Calu3 (cell line): ENCODE data around the gene DPRX. TPM values are rescaled to one million over a fixed set of nuclear protein-coding genes. Genes with fewer than 3 reads are reported as not detected.

Experiments
- BruUV-seq: library from RNA; stranded (reverse); fragments of 400-500 nt; replicated peaks from 2 replicates; lab custom pipeline; 2021; lab: Mats Ljungman, UMichigan
- CTCF ChIA-PET: fragments of 300-600 bp; sonication (Branson Sonifier 250); formaldehyde crosslinking; loops from one replicate; lab custom pipeline; 2022; ENCODE audit warnings: antibody characterized with exemption; lab: Charles Lee
- DNase-seq: peaks from one replicate; pipeline ENCODE4 v3.0.0; 2022
- H3K27ac Mint-ChIP-seq: one replicate; pipeline ENCODE4 v1.8.0; 2022; ENCODE audit warnings: mixed read lengths; ENCODE audit not compliant: unreplicated experiment
- H3K27me3 Mint-ChIP-seq: one replicate; pipeline ENCODE4 v1.8.0; 2022; ENCODE audit warnings: mixed read lengths; ENCODE audit not compliant: unreplicated experiment
- H3K36me3 Mint-ChIP-seq: one replicate; pipeline ENCODE4 v1.8.0; 2022; ENCODE audit warnings: mild to moderate bottlenecking, moderate library complexity, mixed read lengths; ENCODE audit not compliant: insufficient read depth, unreplicated experiment
- H3K4me1 Mint-ChIP-seq: one replicate; pipeline ENCODE4 v1.8.0; 2022; ENCODE audit warnings: mild to moderate bottlenecking, low read depth, mixed read lengths; ENCODE audit not compliant: unreplicated experiment
- H3K4me3 Mint-ChIP-seq: one replicate; pipeline ENCODE4 v1.8.0; 2022; ENCODE audit warnings: mild to moderate bottlenecking, low read depth, moderate library complexity, mixed read lengths; ENCODE audit not compliant: unreplicated experiment
- H3K9me3 Mint-ChIP-seq: one replicate; pipeline ENCODE4 v1.8.0; 2022; ENCODE audit warnings: low read depth, mixed read lengths; ENCODE audit not compliant: unreplicated experiment
- CTCF ChIP-seq: fragments of 200-600 bp; IDR thresholded peaks from one replicate; pipeline ENCODE4 v1.8.0; 2022; ENCODE audit warnings: antibody characterized with exemption; ENCODE audit not compliant: unreplicated experiment
- intact Hi-C: fragments of 100-400 bp; cut with micrococcal nuclease; formaldehyde crosslinking; loops from one replicate; pipeline ENCODE4 v1.10.0; 2022; ENCODE audit not compliant: unreplicated experiment
- total RNA-seq: library from RNA; stranded (reverse); gene quantifications from 2 replicates; pipeline ENCODE4 v1.2.3, GENCODE V29; 2022

The DPRX gene
- total RNA-seq, 1 experiment from 2014 or later: not detected

- CTCF ChIA-PET: no interaction called here
- Mint-ChIP-seq H3K27me3 (no peaks in the 10 kb centered on the region), H3K4me3 (no peak overlapping the region), H3K9me3 (peaks cover 24% of the 10 kb centered on the region), H3K4me1 (no peaks in the 10 kb centered on the region), H3K36me3 (peaks cover 7% of the 10 kb centered on the region), H3K27ac (no peak overlapping the region)
- intact Hi-C loops: no loop called here
- no TSS peak for BruUV-seq
- no peak for TF ChIP-seq CTCF
- DNase-seq: no peak
Observed at GRCh38 chr19:53646144-53646543, 14.3 kb downstream of the DPRX start.

- BruUV-seq: no TSS peak
- no peak for TF ChIP-seq CTCF
- no peaks in the 10 kb centered on the region for H3K27me3 Mint-ChIP-seq
- H3K4me1 Mint-ChIP-seq: no peaks in the 10 kb centered on the region
- intact Hi-C loops: no loop called here
- H3K36me3 Mint-ChIP-seq: peaks cover 7% of the 10 kb centered on the region
- CTCF ChIA-PET: no interaction called here
- DNase-seq: no peak
- peaks cover 24% of the 10 kb centered on the region for H3K9me3 Mint-ChIP-seq
- H3K4me3 Mint-ChIP-seq: no peak overlapping the region
- no peak overlapping the region for H3K27ac Mint-ChIP-seq
Observed at GRCh38 chr19:53647350-53647749, 15.6 kb downstream of the DPRX start.

- no peak for DNase-seq
- no TSS peak for BruUV-seq
- H3K9me3 Mint-ChIP-seq: peaks cover 22% of the 10 kb centered on the region
- H3K27me3 Mint-ChIP-seq: no peaks in the 10 kb centered on the region
- no peak overlapping the region for H3K27ac Mint-ChIP-seq
- no peaks in the 10 kb centered on the region for H3K4me1 Mint-ChIP-seq
- TF ChIP-seq CTCF: no peak
- peaks cover 7% of the 10 kb centered on the region for H3K36me3 Mint-ChIP-seq
- intact Hi-C loops: no loop called here
- no peak overlapping the region for H3K4me3 Mint-ChIP-seq
- CTCF ChIA-PET: no interaction called here
Observed at GRCh38 chr19:53647792-53648191, 16.0 kb downstream of the DPRX start.

GRCh38 chr19:53649746-53650593 is 18.2 kb downstream of the DPRX start:
- CTCF ChIA-PET: interaction anchor here (0.6 kb wide), 1 partner anchor 539 kb away, joined by 6 read pairs; no protein-coding TSS in a partner anchor
- Mint-ChIP-seq H3K27ac (no peak overlapping the region), H3K4me3 (no peak overlapping the region), H3K27me3 (no peaks in the 10 kb centered on the region), H3K9me3 (peaks cover 11% of the 10 kb centered on the region), H3K36me3 (peaks cover 7% of the 10 kb centered on the region), H3K4me1 (no peaks in the 10 kb centered on the region)
- BruUV-seq: no TSS peak
- intact Hi-C loops: no loop called here
- TF ChIP-seq CTCF: no peak
- no peak for DNase-seq
